OCI-LY7 (cell line): ENCODE data around the gene WDR74.

Experiments
- CTCF ChIP-seq: fragments of 200-600 bp; sonication (generic); conservative IDR thresholded peaks from 2 replicates; pipeline ENCODE4 v1.5.1; 2014; ENCODE audit warnings: mild to moderate bottlenecking, antibody characterized with exemption, low read length, moderate library complexity, mixed read lengths
- EZH2phosphoT487 ChIP-seq: fragments of 200-600 bp; sonication (generic); IDR thresholded peaks from 2 replicates; pipeline ENCODE4 v1.6.1; 2018; ENCODE audit warnings: low read depth, borderline replicate concordance, mild to moderate bottlenecking, mixed run types, antibody characterized with exemption, low read length, moderate library complexity, mixed read lengths

DNA sequence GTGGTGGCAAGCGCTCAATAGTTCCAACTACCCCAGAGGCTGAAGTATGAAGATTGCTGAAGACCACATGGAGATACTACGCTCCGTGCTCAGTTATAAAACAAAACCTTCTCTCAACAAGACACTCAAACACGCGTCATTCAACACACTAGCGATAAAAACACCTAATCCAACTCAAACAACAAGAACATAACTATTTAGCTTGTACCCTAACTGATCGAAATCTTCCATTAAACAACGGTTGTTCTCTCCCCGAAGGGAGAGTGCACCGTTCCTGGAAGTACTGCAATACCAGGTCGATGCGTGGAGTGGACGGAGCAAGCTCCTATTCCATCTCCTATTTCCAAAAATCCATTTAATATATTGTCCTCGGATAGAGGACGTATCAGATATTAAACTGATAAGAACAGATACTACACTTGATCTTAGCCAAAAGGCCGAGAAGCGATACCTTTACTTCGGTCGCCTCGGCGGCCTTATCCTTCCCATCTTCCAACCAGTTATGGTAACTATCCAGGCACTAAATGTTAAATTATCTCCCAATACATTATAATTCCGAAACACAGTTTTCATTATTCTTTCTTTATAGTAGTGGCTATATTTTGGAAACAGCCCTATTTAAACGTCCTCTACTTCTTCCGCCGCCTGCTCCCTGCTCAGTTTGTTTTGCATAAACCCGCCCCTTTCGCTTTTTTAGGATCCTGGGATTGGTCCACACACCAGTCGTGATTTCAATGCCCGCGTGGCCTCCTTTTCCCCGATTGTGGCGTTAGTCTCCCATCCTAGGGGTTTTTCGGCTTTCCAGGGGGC, 2.2 kb upstream of the WDR74 start:
- no peak for TF ChIP-seq CTCF
- no peak for TF ChIP-seq EZH2phosphoT487
